H9 (cell line): ENCODE measurements around the gene GATAD1. TPM values are rescaled to one million over a fixed set of nuclear protein-coding genes. Genes with fewer than 3 reads are reported as not detected.

ENCODE experiments used
- DNase-seq: peaks from one replicate; pipeline ENCODE4 v3.0.0-alpha.2; 2017
- H2AFZ ChIP-seq: one replicate; pipeline ENCODE4 v1.6.1; 2013; ENCODE audit warnings: mild to moderate bottlenecking, low read length, control low read depth, moderate library complexity
- H2AK5ac ChIP-seq: 2 replicates; pipeline ENCODE4 v1.6.1; 2013; ENCODE audit warnings: low read length, control low read depth, mixed read lengths; ENCODE audit not compliant: insufficient read length
- H2BK120ac ChIP-seq: one replicate; pipeline ENCODE4 v1.6.1; 2013; ENCODE audit warnings: low read depth, mild to moderate bottlenecking, low read length, control low read depth, inconsistent platforms; ENCODE audit not compliant: poor library complexity, severe bottlenecking
- H2BK12ac ChIP-seq: 2 replicates; pipeline ENCODE4 v1.6.1; 2013; ENCODE audit warnings: low read length, control low read depth, mixed read lengths, low read depth; ENCODE audit not compliant: insufficient read length
- H2BK15ac ChIP-seq: 2 replicates; pipeline ENCODE4 v1.6.1; 2013; ENCODE audit warnings: low read depth, low read length, control low read depth
- H2BK20ac ChIP-seq: one replicate; pipeline ENCODE4 v1.6.1; 2013; ENCODE audit warnings: low read depth, mild to moderate bottlenecking, low read length, control low read depth, inconsistent platforms; ENCODE audit not compliant: poor library complexity, severe bottlenecking
- H2BK5ac ChIP-seq: 2 replicates; pipeline ENCODE4 v1.6.1; 2013; ENCODE audit warnings: low read length, control low read depth, mixed read lengths; ENCODE audit not compliant: insufficient read length
- H3K14ac ChIP-seq: 2 replicates; pipeline ENCODE4 v1.6.1; 2013; ENCODE audit warnings: low read length, control low read depth; ENCODE audit not compliant: insufficient read depth
- H3K18ac ChIP-seq: 2 replicates; pipeline ENCODE4 v1.6.1; 2013; ENCODE audit warnings: low read depth, mild to moderate bottlenecking, mixed read lengths, low read length, control low read depth; ENCODE audit not compliant: insufficient read length
- H3K23ac ChIP-seq: 2 replicates; pipeline ENCODE4 v1.6.1; 2013; ENCODE audit warnings: low read length, control low read depth, mixed read lengths, low read depth; ENCODE audit not compliant: insufficient read length
- H3K23me2 ChIP-seq: 2 replicates; pipeline ENCODE4 v1.6.1; 2013; ENCODE audit warnings: low read depth, mild to moderate bottlenecking, mixed read lengths, low read length, control low read depth; ENCODE audit not compliant: insufficient read length, poor library complexity, severe bottlenecking
- H3K27ac ChIP-seq: 2 replicates; pipeline ENCODE4 v1.5.1; 2013; ENCODE audit warnings: low read length, control low read depth, mixed read lengths, low read depth; ENCODE audit not compliant: insufficient read length
- H3K27me3 ChIP-seq: 2 replicates; pipeline ENCODE4 v1.6.1; 2013; ENCODE audit warnings: low read length, control low read depth, inconsistent platforms; ENCODE audit not compliant: insufficient read depth
- H3K4ac ChIP-seq: 2 replicates; pipeline ENCODE4 v1.6.1; 2013; ENCODE audit warnings: low read depth, mild to moderate bottlenecking, control low read depth, inconsistent platforms, low read length, moderate library complexity
- H3K4me1 ChIP-seq: 2 replicates; pipeline ENCODE4 v1.6.1; 2013; ENCODE audit warnings: low read length, control low read depth, inconsistent platforms; ENCODE audit not compliant: insufficient read depth
- H3K4me2 ChIP-seq: 2 replicates; pipeline ENCODE4 v1.6.1; 2013; ENCODE audit warnings: low read length, control low read depth, mixed read lengths; ENCODE audit not compliant: insufficient read length, insufficient read depth
- H3K56ac ChIP-seq: 2 replicates; pipeline ENCODE4 v1.6.1; 2013; ENCODE audit warnings: low read depth, mild to moderate bottlenecking, mixed read lengths, low read length, control low read depth; ENCODE audit not compliant: insufficient read length
- H3K79me1 ChIP-seq: 2 replicates; pipeline ENCODE4 v1.6.1; 2013; ENCODE audit warnings: low read depth, mild to moderate bottlenecking, moderate library complexity, low read length, control low read depth, inconsistent platforms; ENCODE audit not compliant: insufficient read depth, poor library complexity, severe bottlenecking
- H3K79me2 ChIP-seq: 2 replicates; pipeline ENCODE4 v1.6.1; 2013; ENCODE audit warnings: low read length, control low read depth, inconsistent platforms; ENCODE audit not compliant: insufficient read depth
- H3K9ac ChIP-seq: 2 replicates; pipeline ENCODE4 v1.6.1; 2013; ENCODE audit warnings: low read length, control low read depth, mixed read lengths; ENCODE audit not compliant: insufficient read length; ENCODE audit errors: extremely low read depth
- H3K9me3 ChIP-seq: one replicate; pipeline ENCODE4 v1.6.1; 2013; ENCODE audit warnings: low read depth, low read length, inconsistent platforms; ENCODE audit not compliant: control insufficient read depth
- H3T11ph ChIP-seq: one replicate; pipeline ENCODE4 v1.6.1; 2013; ENCODE audit warnings: mild to moderate bottlenecking, low read length, control low read depth, inconsistent platforms
- H4K20me1 ChIP-seq: one replicate; pipeline ENCODE4 v1.6.1; 2013; ENCODE audit not compliant: control insufficient read depth, insufficient read length, insufficient read depth
- H4K5ac ChIP-seq: 2 replicates; pipeline ENCODE4 v1.6.1; 2013; ENCODE audit warnings: low read depth, mild to moderate bottlenecking, mixed read lengths, low read length, control low read depth; ENCODE audit not compliant: insufficient read length
- H4K8ac ChIP-seq: replicated peaks from 2 replicates; pipeline ENCODE4 v1.6.1; 2013; ENCODE audit warnings: low read length, control low read depth, mixed read lengths, low read depth; ENCODE audit not compliant: insufficient read length
- H4K91ac ChIP-seq: 2 replicates; pipeline ENCODE4 v1.6.1; 2013; ENCODE audit warnings: low read depth, mild to moderate bottlenecking, moderate library complexity, mixed read lengths, low read length, control low read depth; ENCODE audit not compliant: insufficient read length
- H3K27ac Mint-ChIP-seq, 3 experiments: 2 replicates in 2 of 3; 3 replicates in 1 of 3; pipeline ENCODE4 v1.8.0; 2020 to 2021; ENCODE audit warnings: mixed read lengths in 3 of 3, mild to moderate bottlenecking in 1 of 3, moderate library complexity in 1 of 3
- H3K27me3 Mint-ChIP-seq: 2 replicates; pipeline ENCODE4 v1.8.0; 2021; ENCODE audit warnings: low read depth, mild to moderate bottlenecking, moderate library complexity, mixed read lengths
- H3K36me3 Mint-ChIP-seq, 3 experiments: 2 replicates in 2 of 3; 3 replicates in 1 of 3; pipeline ENCODE4 v1.8.0; 2020 to 2021; ENCODE audit warnings: low read depth in 3 of 3, mixed read lengths in 3 of 3; ENCODE audit not compliant: insufficient read depth in 1 of 3
- H3K4me1 Mint-ChIP-seq, 2 experiments: 2 replicates each; pipeline ENCODE4 v1.8.0; 2020; ENCODE audit warnings: mixed read lengths in 2 of 2
- H3K4me3 Mint-ChIP-seq, 2 experiments: 2 replicates in 1 of 2; 3 replicates in 1 of 2; pipeline ENCODE4 v1.8.0; 2020 to 2021; ENCODE audit warnings: mild to moderate bottlenecking in 2 of 2, mixed read lengths in 2 of 2, moderate library complexity in 1 of 2
- H3K9me3 Mint-ChIP-seq, 2 experiments: 2 replicates in 1 of 2; 3 replicates in 1 of 2; pipeline ENCODE4 v1.8.0; 2020; ENCODE audit warnings: mild to moderate bottlenecking in 2 of 2, mixed read lengths in 2 of 2, moderate library complexity in 1 of 2
- WGBS: extraction: QIAGEN DNeasy Blood & Tissue Kit; methylation state at CpG from one replicate; pipeline ENCODE4 v1.1.7; 2013; ENCODE audit warnings: missing lambda C conversion rate, low lambda C conversion rate, mixed read lengths; ENCODE audit not compliant: insufficient read length; ENCODE audit errors: extremely low coverage; 5-methylcytosine and 5-hydroxymethylcytosine counted together
- total RNA-seq: library from RNA; stranded (reverse); gene quantifications from 2 replicates; pipeline ENCODE4 v1.2.1, GENCODE V29; 2021
- TF ChIP-seq, protein P1 (sequence below): fragments of 200-600 bp; sonication (generic); conservative IDR thresholded peaks from 3 replicates; pipeline ENCODE4 v1.8.0; 2021; ENCODE audit warnings: antibody characterized with exemption, mild to moderate bottlenecking

GATAD1 gene
- total RNA-seq, 1 experiment from 2014 or later = 36.5 TPM

GRCh38 chr7:92498557-92498956 is 51.3 kb downstream of the GATAD1 start:
- WGBS = no CpG with 5 or more reads among the region's 2 CpGs

More at GRCh38 chr7:92498557-92498956, 51.3 kb downstream of the GATAD1 start:
- Histone ChIP-seq H2BK20ac (no peak overlapping the region), H2BK5ac (no peak overlapping the region), H3T11ph (no peak overlapping the region), H3K18ac (no peak overlapping the region), H2BK12ac (no peak overlapping the region), H3K14ac (no peak overlapping the region), H3K27ac (no peak overlapping the region), H2AK5ac (no peak overlapping the region), H2BK120ac (no peak overlapping the region), H3K79me1 (no peaks in the 10 kb centered on the region), H2BK15ac (no peak overlapping the region), H3K79me2 (no peaks in the 10 kb centered on the region), H3K27me3 (no peaks in the 10 kb centered on the region), H2AFZ (no peak overlapping the region), H4K20me1 (no peaks in the 10 kb centered on the region), H3K4me1 (no peaks in the 10 kb centered on the region), H3K23ac (no peak overlapping the region), H4K8ac (no peak overlapping the region), H3K4me2 (no peak overlapping the region), H3K9ac (no peak overlapping the region), H3K4ac (no peak overlapping the region), H3K23me2 (no peaks in the 10 kb centered on the region), H4K5ac (no peak overlapping the region), H4K91ac (no peak overlapping the region), H3K9me3 (no peaks in the 10 kb centered on the region), H3K56ac (no peak overlapping the region)
- Mint-ChIP-seq H3K4me3 (no peak overlapping the region), H3K36me3 (peaks cover 2 to 43% (median 37%) of the 10 kb centered on the region in 3 experiments; a peak in 6 of 7 replicates), H3K9me3 (no peaks in the 10 kb centered on the region), H3K27ac (no peak overlapping the region; a peak in 1 of 7 replicates), H3K4me1 (no peaks in the 10 kb centered on the region), H3K27me3 (no peaks in the 10 kb centered on the region)
- TF ChIP-seq, protein P1, sequence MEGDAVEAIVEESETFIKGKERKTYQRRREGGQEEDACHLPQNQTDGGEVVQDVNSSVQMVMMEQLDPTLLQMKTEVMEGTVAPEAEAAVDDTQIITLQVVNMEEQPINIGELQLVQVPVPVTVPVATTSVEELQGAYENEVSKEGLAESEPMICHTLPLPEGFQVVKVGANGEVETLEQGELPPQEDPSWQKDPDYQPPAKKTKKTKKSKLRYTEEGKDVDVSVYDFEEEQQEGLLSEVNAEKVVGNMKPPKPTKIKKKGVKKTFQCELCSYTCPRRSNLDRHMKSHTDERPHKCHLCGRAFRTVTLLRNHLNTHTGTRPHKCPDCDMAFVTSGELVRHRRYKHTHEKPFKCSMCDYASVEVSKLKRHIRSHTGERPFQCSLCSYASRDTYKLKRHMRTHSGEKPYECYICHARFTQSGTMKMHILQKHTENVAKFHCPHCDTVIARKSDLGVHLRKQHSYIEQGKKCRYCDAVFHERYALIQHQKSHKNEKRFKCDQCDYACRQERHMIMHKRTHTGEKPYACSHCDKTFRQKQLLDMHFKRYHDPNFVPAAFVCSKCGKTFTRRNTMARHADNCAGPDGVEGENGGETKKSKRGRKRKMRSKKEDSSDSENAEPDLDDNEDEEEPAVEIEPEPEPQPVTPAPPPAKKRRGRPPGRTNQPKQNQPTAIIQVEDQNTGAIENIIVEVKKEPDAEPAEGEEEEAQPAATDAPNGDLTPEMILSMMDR = no peak
- no peak for DNase-seq
